ENCODE measurements around the gene RAB1B. TPM values are rescaled to one million over a fixed set of nuclear protein-coding genes. Genes with fewer than 3 reads are reported as not detected.

RAB1B gene
- total and polyA plus RNA-seq, 4 donors, result 40.4 to 83.0 (median 51.3) TPM

- Histone ChIP-seq H3K9ac (ENCODE audit: low read depth in 1 of 2, low read length in 2 of 2) (no peak overlapping the region), H3K4me1 (ENCODE audit: control insufficient read depth in 4 of 4, insufficient read depth in 4 of 4, low read length in 3 of 4) (peaks cover 0 to 3% (median 0%) of the 10 kb centered on the region in 4 donors), H3K4me3 (ENCODE audit: low read depth in 1 of 3, low read length in 3 of 3) (no peak overlapping the region), H3K9me3 (ENCODE audit: control insufficient read depth in 4 of 4, low read length in 3 of 4) (no peaks in the 10 kb centered on the region), H3K27me3 (ENCODE audit: control insufficient read depth in 4 of 4, insufficient read depth in 4 of 4, low read length in 3 of 4) (no peaks in the 10 kb centered on the region), H3K27ac (ENCODE audit: low read depth in 1 of 2, low read length in 2 of 2) (no peak overlapping the region), H3K36me3 (ENCODE audit: control insufficient read depth in 4 of 4, insufficient read depth in 3 of 4, low read depth in 1 of 4, low read length in 3 of 4) (peaks cover 0 to 10% (median 0%) of the 10 kb centered on the region in 4 donors)
- TF ChIP-seq HNF4A (conservative IDR thresholded peaks at IDR 0.05) (no peak), NR2F2 (IDR thresholded peaks at IDR 0.05) (no peak), YY1 (IDR thresholded peaks at IDR 0.05) (no peak), ATF3 (IDR thresholded peaks at IDR 0.05) (no peak), GABPA (IDR thresholded peaks at IDR 0.05 in 1 of 2, conservative IDR thresholded peaks at IDR 0.05 in 1 of 2) (no peak), SP1 (IDR thresholded peaks at IDR 0.05) (no peak), EGR1 (IDR thresholded peaks at IDR 0.05; ENCODE audit: low read depth in 2 of 2) (no peak), REST (IDR thresholded peaks at IDR 0.05) (no peak), FOXA1 (IDR thresholded peaks at IDR 0.05) (no peak), RAD21 (IDR thresholded peaks at IDR 0.05) (no peak), FOXA2 (IDR thresholded peaks at IDR 0.05) (no peak), HNF4G (IDR thresholded peaks at IDR 0.05) (no peak), RXRA (IDR thresholded peaks at IDR 0.05) (no peak), JUND (IDR thresholded peaks at IDR 0.05) (no peak), TAF1 (conservative IDR thresholded peaks at IDR 0.05) (no peak)
- TF ChIP-seq, protein P1, sequence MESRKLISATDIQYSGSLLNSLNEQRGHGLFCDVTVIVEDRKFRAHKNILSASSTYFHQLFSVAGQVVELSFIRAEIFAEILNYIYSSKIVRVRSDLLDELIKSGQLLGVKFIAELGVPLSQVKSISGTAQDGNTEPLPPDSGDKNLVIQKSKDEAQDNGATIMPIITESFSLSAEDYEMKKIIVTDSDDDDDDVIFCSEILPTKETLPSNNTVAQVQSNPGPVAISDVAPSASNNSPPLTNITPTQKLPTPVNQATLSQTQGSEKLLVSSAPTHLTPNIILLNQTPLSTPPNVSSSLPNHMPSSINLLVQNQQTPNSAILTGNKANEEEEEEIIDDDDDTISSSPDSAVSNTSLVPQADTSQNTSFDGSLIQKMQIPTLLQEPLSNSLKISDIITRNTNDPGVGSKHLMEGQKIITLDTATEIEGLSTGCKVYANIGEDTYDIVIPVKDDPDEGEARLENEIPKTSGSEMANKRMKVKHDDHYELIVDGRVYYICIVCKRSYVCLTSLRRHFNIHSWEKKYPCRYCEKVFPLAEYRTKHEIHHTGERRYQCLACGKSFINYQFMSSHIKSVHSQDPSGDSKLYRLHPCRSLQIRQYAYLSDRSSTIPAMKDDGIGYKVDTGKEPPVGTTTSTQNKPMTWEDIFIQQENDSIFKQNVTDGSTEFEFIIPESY (IDR thresholded peaks at IDR 0.05), result no peak
- TF ChIP-seq, protein P2, sequence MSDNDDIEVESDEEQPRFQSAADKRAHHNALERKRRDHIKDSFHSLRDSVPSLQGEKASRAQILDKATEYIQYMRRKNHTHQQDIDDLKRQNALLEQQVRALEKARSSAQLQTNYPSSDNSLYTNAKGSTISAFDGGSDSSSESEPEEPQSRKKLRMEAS (IDR thresholded peaks at IDR 0.05), result no peak
- TF ChIP-seq, protein P3, sequence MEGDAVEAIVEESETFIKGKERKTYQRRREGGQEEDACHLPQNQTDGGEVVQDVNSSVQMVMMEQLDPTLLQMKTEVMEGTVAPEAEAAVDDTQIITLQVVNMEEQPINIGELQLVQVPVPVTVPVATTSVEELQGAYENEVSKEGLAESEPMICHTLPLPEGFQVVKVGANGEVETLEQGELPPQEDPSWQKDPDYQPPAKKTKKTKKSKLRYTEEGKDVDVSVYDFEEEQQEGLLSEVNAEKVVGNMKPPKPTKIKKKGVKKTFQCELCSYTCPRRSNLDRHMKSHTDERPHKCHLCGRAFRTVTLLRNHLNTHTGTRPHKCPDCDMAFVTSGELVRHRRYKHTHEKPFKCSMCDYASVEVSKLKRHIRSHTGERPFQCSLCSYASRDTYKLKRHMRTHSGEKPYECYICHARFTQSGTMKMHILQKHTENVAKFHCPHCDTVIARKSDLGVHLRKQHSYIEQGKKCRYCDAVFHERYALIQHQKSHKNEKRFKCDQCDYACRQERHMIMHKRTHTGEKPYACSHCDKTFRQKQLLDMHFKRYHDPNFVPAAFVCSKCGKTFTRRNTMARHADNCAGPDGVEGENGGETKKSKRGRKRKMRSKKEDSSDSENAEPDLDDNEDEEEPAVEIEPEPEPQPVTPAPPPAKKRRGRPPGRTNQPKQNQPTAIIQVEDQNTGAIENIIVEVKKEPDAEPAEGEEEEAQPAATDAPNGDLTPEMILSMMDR (IDR thresholded peaks at IDR 0.05; ENCODE audit: low read depth, low read length, missing input control), result no peak
- no peak for DNase-seq (ENCODE audit: low spot score)
- 93% methylated on average over 2 of the region's 2 CpGs for WGBS
Measured at GRCh38 chr11:66225066-66225465, 43.4 kb upstream of the RAB1B start.
